Measurements from ENCODE around the gene SDC3. TPM values are rescaled to one million over a fixed set of nuclear protein-coding genes. Genes with fewer than 3 reads are reported as not detected.

SDC3 gene
- total and polyA plus RNA-seq, 2 of the 8 experiments (the other 6 are each of a cell fraction or from before 2014, with no cell fraction given): 7.0 to 27.0 TPM

DNA sequence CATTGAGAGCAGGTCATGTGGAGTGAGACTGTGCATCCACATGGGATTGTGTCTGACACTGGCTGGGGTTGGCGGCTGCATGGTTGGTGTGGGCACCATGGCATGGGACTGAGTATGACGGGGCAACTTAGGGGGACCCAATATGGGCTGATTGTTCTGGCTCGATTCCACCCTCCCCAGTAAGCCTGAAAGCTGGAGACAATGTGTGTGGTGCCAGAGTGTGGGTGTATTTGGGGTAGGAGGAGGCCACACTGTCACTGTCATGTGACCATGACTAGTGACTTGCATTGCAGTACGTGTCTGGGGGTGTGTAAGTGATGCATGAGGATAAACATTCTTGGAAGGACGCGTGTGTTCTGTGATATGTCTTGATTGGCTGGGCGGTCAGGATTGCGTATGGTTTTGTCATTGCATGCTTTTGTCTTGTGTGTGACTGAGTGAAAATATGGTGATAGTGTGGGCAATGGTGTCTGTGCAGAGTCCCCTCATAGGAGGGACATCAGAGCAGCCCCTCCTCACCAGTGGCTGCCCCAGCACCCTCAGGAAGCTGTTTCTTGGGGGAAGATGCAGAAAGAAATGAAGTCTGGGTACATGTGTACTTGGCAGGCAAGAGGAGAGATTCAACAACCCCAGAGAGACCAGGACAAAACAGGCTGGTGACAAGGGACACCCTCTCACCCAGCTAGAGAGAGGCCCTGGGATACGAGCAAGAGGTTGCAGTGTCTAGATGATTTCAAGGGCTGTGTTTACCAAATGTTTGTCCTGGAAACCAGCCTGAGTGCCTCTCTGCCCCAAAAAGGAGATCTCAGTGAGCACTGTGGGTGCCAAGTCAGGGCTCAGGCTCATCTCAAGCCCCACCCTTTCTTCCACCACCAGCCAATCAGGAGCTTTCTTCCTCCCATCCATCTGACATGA, 36.3 kb downstream of the SDC3 start:
- Histone ChIP-seq H2BK5ac (ENCODE audit: low read depth, low read length) (0 out of 2 replicates have a peak overlapping the region, but pooled peaks have one; percentile 52), H4K5ac (ENCODE audit: insufficient read length, low read depth, low read length) (no peak overlapping the region), H3K9me3 (ENCODE audit: insufficient read depth in 2 of 2, low read depth in 1 of 2, low read length in 1 of 2) (peaks cover 26 to 30% of the 10 kb centered on the region in 2 experiments), H3K79me2 (ENCODE audit: control insufficient read depth in 1 of 2, insufficient read depth in 2 of 2, low read length in 2 of 2) (no peaks in the 10 kb centered on the region), H2BK12ac (ENCODE audit: low read depth, low read length) (0 out of 2 replicates have a peak overlapping the region, but pooled peaks have one; percentile 84), H3K14ac (ENCODE audit: insufficient read length) (no peak overlapping the region), H3K27ac (ENCODE audit: low read depth, low read length) (no peak overlapping the region; the same call in 1 of the 2 replicates), H3K4ac (replicated peaks; ENCODE audit: insufficient read length, low read depth, low read length) (no peak overlapping the region), H3K36me3 (ENCODE audit: control insufficient read depth in 2 of 4, insufficient read depth in 4 of 4, low read length in 3 of 4) (peaks cover 6 to 30% (median 20%) of the 10 kb centered on the region in 4 experiments), H4K91ac (replicated peaks; ENCODE audit: insufficient read length, low read length) (no peak overlapping the region), H3K4me2 (ENCODE audit: insufficient read depth in 1 of 2, low read depth in 2 of 2, low read length in 2 of 2) (no peak overlapping the region), H2BK120ac (replicated peaks; ENCODE audit: low read depth, low read length) (no peak overlapping the region), H2AFZ (ENCODE audit: low read length) (no peak overlapping the region), H3K4me3 (ENCODE audit: extremely low read depth in 1 of 4, insufficient read depth in 2 of 4, low read depth in 3 of 4, low read length in 4 of 4) (no peak overlapping the region; a peak in 1 of 8 replicates), H3K23me2 (ENCODE audit: low read depth, low read length) (no peaks in the 10 kb centered on the region), H3K4me1 (replicated peaks in 1 of 4; ENCODE audit: control insufficient read depth in 3 of 4, insufficient read depth in 4 of 4, low read length in 3 of 4) (peaks cover 0 to 8% (median 5%) of the 10 kb centered on the region in 4 experiments; a peak in 4 of 7 replicates), H3K79me1 (ENCODE audit: low read depth, low read length) (no peaks in the 10 kb centered on the region), H4K20me1 (replicated peaks in 1 of 2; ENCODE audit: control insufficient read depth in 1 of 2, insufficient read depth in 2 of 2, low read length in 2 of 2) (no peaks in the 10 kb centered on the region), H3K23ac (ENCODE audit: insufficient read length) (no peak overlapping the region), H3K9ac (replicated peaks in 1 of 4; ENCODE audit: extremely low read depth in 1 of 4, low read depth in 3 of 4, low read length in 3 of 4) (no peak overlapping the region), H4K8ac (ENCODE audit: extremely low read depth, insufficient read depth, low read length) (no peak overlapping the region), H3K56ac (replicated peaks; ENCODE audit: insufficient read length, low read depth, low read length) (no peak overlapping the region), H2BK20ac (ENCODE audit: low read length) (peak overlapping the region; percentile 80; the same call in 1 of the 2 replicates), H2AK5ac (ENCODE audit: low read depth, low read length) (no peak overlapping the region; the same call in 1 of the 2 replicates), H2BK15ac (ENCODE audit: low read length) (0 out of 2 replicates have a peak overlapping the region, but pooled peaks have one; percentile 88), H3K27me3 (replicated peaks in 1 of 4; ENCODE audit: control insufficient read depth in 3 of 4, extremely low read depth in 1 of 4, insufficient read depth in 3 of 4, low read length in 3 of 4) (no peaks in the 10 kb centered on the region; a peak in 1 of 7 replicates), H3K18ac (ENCODE audit: extremely low read depth, low read length) (no peak overlapping the region)
- CTCF ChIA-PET (ENCODE audit: partially characterized antibody): interaction anchor here (1.8 to 7.2 kb wide), 3 partner anchors 39 to 70 kb away, joined by 5 to 41 read pairs (median 31); no protein-coding TSS in a partner anchor
- POLR2A ChIA-PET (ENCODE audit: partially characterized antibody): interaction anchor here (0.8 to 1.9 kb wide), 7 partner anchors 10 to 48 kb away, joined by 3 to 6 read pairs (median 4); no protein-coding TSS in a partner anchor
- no peak for DNase-seq (ENCODE audit: low read depth in 1 of 2, low spot score in 2 of 2)
- FAIRE-seq: no peak
- 88% methylated on average over 9 of the region's 9 CpGs; no CpG with 5 or more reads in 1 of the 2 experiments for WGBS, 2 experiments (ENCODE audit: extremely low coverage in 1 of 2, insufficient coverage in 1 of 2, insufficient read length in 1 of 2, insufficient replicate concordance in 2 of 2, low coverage in 1 of 2, low lambda C conversion rate in 2 of 2, missing lambda C conversion rate in 1 of 2)
- TF ChIP-seq CHD1 (IDR thresholded peaks at IDR 0.05; ENCODE audit: low read depth, low read length): no peak
- TF ChIP-seq, protein P1, sequence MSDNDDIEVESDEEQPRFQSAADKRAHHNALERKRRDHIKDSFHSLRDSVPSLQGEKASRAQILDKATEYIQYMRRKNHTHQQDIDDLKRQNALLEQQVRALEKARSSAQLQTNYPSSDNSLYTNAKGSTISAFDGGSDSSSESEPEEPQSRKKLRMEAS (IDR thresholded peaks at IDR 0.05): no peak
- no peak for TF ChIP-seq SP4 (IDR thresholded peaks at IDR 0.05; ENCODE audit: low read length)
- TF ChIP-seq ASH2L (IDR thresholded peaks at IDR 0.05; ENCODE audit: low read length): no peak
- TF ChIP-seq, protein P2, sequence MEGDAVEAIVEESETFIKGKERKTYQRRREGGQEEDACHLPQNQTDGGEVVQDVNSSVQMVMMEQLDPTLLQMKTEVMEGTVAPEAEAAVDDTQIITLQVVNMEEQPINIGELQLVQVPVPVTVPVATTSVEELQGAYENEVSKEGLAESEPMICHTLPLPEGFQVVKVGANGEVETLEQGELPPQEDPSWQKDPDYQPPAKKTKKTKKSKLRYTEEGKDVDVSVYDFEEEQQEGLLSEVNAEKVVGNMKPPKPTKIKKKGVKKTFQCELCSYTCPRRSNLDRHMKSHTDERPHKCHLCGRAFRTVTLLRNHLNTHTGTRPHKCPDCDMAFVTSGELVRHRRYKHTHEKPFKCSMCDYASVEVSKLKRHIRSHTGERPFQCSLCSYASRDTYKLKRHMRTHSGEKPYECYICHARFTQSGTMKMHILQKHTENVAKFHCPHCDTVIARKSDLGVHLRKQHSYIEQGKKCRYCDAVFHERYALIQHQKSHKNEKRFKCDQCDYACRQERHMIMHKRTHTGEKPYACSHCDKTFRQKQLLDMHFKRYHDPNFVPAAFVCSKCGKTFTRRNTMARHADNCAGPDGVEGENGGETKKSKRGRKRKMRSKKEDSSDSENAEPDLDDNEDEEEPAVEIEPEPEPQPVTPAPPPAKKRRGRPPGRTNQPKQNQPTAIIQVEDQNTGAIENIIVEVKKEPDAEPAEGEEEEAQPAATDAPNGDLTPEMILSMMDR (IDR thresholded peaks at IDR 0.05; ENCODE audit: control extremely low read depth in 1 of 3, insufficient read depth in 1 of 3, low read depth in 1 of 3, low read length in 3 of 3): no peak
- no peak for TF ChIP-seq TBP (IDR thresholded peaks at IDR 0.05; ENCODE audit: low read depth, low read length)
- TF ChIP-seq SP1 (IDR thresholded peaks at IDR 0.05; ENCODE audit: low read depth, low read length): no peak
